ENCODE data around the gene PAMR1.
"Not testable (repeated sequence)": the region's sequence is repeated elsewhere in the genome, so short reads cannot be mapped to it uniquely, and the experiment has no call there.

Gene PAMR1

DNA sequence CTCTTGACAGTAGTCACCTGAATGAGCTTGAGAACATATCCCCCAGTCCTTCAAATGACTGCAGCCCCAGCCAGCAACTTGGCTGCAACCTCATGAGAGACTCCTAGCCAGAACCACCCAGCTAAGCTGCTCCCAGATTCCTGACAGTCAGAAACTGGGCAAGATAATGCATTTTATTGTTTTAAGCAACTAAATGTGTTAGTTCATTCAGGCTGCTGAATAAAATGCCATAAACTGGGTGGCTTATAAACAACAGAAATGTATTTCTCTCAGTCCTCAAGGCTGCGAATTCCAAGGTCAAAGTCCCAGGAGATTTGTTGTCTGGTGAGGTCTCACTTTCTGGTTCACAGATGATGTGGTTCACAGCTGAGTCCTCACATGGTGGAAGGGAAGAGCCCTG lies 5.8 kb upstream of the PAMR1 start:
- FAIRE-seq (no peak), DNase-seq (ENCODE audit: insufficient read length, low spot score) (no peak)
- TF ChIP-seq, protein P1, sequence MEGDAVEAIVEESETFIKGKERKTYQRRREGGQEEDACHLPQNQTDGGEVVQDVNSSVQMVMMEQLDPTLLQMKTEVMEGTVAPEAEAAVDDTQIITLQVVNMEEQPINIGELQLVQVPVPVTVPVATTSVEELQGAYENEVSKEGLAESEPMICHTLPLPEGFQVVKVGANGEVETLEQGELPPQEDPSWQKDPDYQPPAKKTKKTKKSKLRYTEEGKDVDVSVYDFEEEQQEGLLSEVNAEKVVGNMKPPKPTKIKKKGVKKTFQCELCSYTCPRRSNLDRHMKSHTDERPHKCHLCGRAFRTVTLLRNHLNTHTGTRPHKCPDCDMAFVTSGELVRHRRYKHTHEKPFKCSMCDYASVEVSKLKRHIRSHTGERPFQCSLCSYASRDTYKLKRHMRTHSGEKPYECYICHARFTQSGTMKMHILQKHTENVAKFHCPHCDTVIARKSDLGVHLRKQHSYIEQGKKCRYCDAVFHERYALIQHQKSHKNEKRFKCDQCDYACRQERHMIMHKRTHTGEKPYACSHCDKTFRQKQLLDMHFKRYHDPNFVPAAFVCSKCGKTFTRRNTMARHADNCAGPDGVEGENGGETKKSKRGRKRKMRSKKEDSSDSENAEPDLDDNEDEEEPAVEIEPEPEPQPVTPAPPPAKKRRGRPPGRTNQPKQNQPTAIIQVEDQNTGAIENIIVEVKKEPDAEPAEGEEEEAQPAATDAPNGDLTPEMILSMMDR (IDR thresholded peaks at IDR 0.05; ENCODE audit: insufficient read depth, missing control alignments): no peak

DNA sequence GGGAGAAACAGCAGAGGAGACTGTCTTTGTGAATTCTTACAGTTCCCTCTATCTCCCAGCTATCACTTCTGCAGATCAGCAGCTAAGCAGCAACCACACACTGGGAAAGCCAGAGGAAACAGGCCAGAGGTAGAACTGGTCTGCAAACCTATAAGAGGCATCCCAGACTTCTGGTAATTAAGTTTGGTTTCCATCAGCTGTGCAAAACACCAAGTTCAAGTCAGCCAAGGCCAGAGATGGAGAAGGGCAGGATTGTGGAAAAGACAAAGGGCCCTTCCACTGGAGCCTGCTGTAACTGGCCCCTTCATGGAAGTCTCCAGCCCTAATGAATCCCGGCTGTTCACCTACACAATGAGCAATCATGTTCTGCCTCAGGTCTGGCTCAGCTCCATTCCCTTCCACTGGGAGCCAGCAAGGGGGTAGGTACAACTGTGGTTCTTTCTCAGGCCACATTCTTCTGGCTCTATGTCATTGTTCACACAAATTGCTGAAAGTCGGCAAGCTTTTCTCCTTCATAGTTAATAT lies 4.6 kb upstream of the PAMR1 start:
- DNase-seq (ENCODE audit: insufficient read length, low spot score): no peak
- TF ChIP-seq, protein P1 (IDR thresholded peaks at IDR 0.05; ENCODE audit: insufficient read depth, missing control alignments): no peak
- no peak for FAIRE-seq

- DNase-seq (ENCODE audit: insufficient read length, low spot score): no peak
- FAIRE-seq: no peak
- TF ChIP-seq, protein P1 (IDR thresholded peaks at IDR 0.05; ENCODE audit: insufficient read depth, missing control alignments): no peak
These were observed 965 bp upstream of the PAMR1 start for GRCh38 chr11:35526370-35526792.

DNA sequence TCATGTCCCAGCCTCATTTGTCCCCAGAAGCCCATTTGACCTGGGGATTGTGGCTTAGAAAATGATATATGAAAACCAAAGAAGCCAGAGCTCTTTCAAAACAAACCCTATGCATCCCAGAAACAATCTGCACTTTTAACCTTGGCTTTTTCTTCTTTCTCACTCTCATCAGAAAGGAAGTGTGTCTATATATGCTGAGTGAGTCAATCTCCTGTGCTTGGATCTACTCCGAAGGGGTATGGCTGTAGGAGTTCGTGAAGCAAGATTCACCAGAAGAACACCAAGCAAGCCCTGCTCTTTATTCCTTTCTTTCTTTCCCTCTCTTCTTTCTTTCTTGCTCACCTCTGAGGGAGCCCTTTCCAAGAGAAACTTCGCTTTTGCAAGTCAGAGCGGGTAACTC lies 636 bp downstream of the PAMR1 start:
- DNase-seq (ENCODE audit: insufficient read length, low spot score) (no peak), FAIRE-seq (no peak)
- TF ChIP-seq, protein P1 (IDR thresholded peaks at IDR 0.05; ENCODE audit: insufficient read depth, missing control alignments): no peak

DNA sequence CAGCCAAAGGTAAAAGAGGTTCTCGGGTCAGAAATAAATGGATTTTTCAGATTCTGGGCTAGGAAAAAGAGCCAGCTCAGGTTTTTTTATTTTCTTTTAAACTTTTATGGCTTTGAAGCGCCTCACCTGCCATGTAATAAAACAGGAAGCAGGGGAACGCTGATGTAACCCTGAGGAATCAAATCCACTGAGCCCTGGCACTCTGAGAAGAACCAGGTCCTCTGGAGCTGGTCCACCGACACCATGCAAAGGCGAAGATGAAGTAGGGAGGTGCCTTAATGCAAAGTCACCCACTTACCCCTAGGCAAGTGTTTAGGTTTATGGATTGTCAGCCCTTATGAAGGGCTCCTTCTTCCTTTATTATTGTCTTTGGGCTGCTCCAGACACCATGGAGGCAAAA lies 1.6 kb downstream of the PAMR1 start:
- TF ChIP-seq, protein P1 (IDR thresholded peaks at IDR 0.05; ENCODE audit: insufficient read depth, missing control alignments): no peak
- DNase-seq (ENCODE audit: insufficient read length, low spot score) (no peak), FAIRE-seq (no peak)

GRCh38 chr11:35523331-35523768 lies 2.1 kb downstream of the PAMR1 start:
- DNase-seq (ENCODE audit: insufficient read length, low spot score) (no peak), FAIRE-seq (no peak)
- TF ChIP-seq, protein P1 (IDR thresholded peaks at IDR 0.05; ENCODE audit: insufficient read depth, missing control alignments): no peak

DNA sequence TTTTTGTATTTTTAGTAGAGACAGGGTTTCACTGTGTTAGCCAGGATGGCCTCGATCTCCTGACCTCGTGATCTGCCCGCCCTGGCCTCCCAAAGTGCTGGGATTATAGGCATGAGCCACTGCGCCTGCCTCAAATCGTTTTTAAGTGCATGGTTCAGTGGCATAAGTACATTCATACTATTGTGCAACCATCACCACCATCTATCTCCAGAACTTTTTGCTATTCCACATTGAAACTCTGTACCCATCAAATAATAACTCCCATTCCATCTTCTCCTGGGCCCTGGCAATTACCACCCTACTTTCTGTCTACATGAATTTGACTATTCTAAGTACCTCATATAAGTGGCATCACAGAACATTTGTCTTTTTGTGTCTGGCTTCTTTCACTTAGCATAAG lies 3.3 kb downstream of the PAMR1 start:
- not testable (repeated sequence) for DNase-seq (ENCODE audit: insufficient read length, low spot score); FAIRE-seq

DNA sequence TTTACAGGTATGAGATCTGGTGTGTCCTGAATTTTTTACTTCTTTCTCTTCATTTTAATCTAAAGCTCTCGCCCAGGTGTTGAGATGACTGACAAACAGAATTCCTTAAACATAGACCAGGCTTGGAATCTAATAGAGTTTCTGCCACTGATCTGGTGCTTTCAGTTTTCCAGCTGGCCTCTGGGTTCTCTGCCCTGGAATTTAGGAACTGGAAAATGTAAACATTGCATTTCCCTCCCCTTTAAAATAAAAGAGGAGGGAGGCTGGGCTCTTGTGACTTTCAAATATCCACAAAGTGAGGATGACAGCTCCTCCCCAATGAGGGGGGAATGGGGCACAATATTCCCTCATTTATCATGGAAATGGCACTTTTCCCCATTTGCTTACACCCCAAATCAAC lies 5.0 kb downstream of the PAMR1 start:
- TF ChIP-seq, protein P1 (IDR thresholded peaks at IDR 0.05; ENCODE audit: insufficient read depth, missing control alignments): no peak
- FAIRE-seq (no peak), DNase-seq (ENCODE audit: insufficient read length, low spot score) (no peak)

Measured in D721Med (cell line).